Dendritic cell treated with granulocyte-macrophage colony-stimulating factor and Interleukin-4, amounts not matched to agents 40 ng/mL and 50 ng/mL, for 4 days (primary cell): ENCODE results near the gene CIAO3.
"Not testable (repeated sequence)": the region's sequence is repeated elsewhere in the genome, so short reads cannot be mapped to it uniquely, and the experiment has no call there.

Experiments used
- H3K27ac Mint-ChIP-seq: one replicate; pipeline ENCODE4 v1.8.0; 2022; ENCODE audit warnings: mild to moderate bottlenecking, mixed read lengths
- H3K27me3 Mint-ChIP-seq: one replicate; pipeline ENCODE4 v1.8.0; 2022; ENCODE audit warnings: mild to moderate bottlenecking, mixed read lengths
- H3K36me3 Mint-ChIP-seq: one replicate; pipeline ENCODE4 v1.8.0; 2022; ENCODE audit warnings: low read depth, mixed read lengths
- H3K4me1 Mint-ChIP-seq: one replicate; pipeline ENCODE4 v1.8.0; 2022; ENCODE audit warnings: low read depth, mixed read lengths
- H3K4me3 Mint-ChIP-seq: one replicate; pipeline ENCODE4 v1.8.0; 2022; ENCODE audit warnings: mild to moderate bottlenecking, moderate library complexity, mixed read lengths
- H3K9me3 Mint-ChIP-seq: one replicate; pipeline ENCODE4 v1.8.0; 2022; ENCODE audit warnings: mixed read lengths
- intact Hi-C: fragments of 100-400 bp; cut with micrococcal nuclease; formaldehyde crosslinking; loops from one replicate; pipeline ENCODE4 v1.15.0; 2022

Gene CIAO3

DNA sequence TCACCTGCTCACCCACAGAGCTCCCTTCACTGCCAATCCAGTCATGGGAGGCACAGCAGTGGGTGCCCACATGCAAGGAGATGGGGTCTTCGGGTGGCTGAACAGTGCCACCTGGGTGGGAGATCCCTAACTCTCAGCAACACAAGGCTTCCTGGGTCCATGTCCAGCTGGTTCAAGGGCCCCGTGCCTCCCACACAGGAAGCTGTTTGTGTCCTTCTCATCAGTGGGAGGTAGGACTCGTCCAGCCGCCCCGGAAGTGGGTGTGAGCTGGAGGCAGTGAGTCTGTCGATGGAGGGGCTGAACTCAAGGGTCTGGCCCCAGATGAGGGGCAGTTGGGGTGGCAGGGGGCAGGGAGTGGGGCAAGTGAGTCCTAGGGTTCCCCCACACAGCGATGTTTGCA lies 36.8 kb downstream of the CIAO3 start:
- H3K36me3 Mint-ChIP-seq = no peaks in the 10 kb centered on the region
- no peaks in the 10 kb centered on the region for H3K9me3 Mint-ChIP-seq
- intact Hi-C loops = loop anchor here (10.0 kb wide), 1 partner anchor 481 kb away; no protein-coding TSS in a partner anchor
- no peaks in the 10 kb centered on the region for H3K4me1 Mint-ChIP-seq
- H3K4me3 Mint-ChIP-seq = no peak overlapping the region
- H3K27me3 Mint-ChIP-seq = peaks cover 89% of the 10 kb centered on the region
- no peak overlapping the region for H3K27ac Mint-ChIP-seq

DNA sequence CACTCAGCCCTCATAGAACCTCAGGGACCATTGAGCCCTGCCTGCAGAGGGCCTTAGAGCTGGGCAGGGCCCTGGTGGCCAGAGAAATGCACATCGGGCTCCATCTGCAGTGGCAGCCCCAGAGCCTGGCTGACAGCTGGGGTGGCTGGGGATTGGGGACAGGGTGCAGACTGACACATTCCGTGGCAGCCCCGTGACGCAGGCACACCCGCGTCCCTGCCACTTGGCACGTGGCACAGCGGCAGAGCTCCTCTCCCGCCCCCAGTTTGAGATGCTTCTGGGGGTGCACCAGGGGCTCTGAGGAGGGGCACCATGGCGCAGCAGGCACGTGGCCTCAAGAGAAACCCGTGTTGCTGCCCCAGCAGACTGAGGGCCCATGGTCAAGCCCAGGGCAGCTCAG lies 37.4 kb downstream of the CIAO3 start:
- Mint-ChIP-seq H3K36me3 (no peaks in the 10 kb centered on the region), H3K4me1 (no peaks in the 10 kb centered on the region), H3K27ac (no peak overlapping the region), H3K4me3 (no peak overlapping the region), H3K9me3 (no peaks in the 10 kb centered on the region), H3K27me3 (peaks cover 89% of the 10 kb centered on the region)
- intact Hi-C loops = loop anchor here (10.0 kb wide), 1 partner anchor 481 kb away; no protein-coding TSS in a partner anchor

DNA sequence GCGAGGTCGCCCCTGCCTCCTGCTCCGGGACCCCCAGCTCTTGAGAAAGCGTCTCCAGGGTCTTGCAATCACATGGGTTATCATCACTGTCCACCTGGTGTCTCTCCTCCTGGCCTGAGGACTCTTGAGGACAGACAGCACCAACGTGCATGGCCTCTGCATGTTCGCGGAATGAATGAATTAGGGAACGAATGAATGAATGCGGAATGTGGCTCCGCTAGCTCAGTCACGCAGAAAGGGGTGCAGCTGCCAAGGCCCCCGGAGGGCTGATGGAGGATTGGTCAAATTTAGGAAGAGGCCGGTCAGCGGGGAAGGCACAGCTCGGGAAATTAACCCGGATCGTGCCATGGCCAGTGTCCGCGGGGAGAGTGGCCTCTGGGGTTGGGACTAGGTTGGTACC lies 38.5 kb downstream of the CIAO3 start:
- no peaks in the 10 kb centered on the region for H3K9me3 Mint-ChIP-seq
- peaks cover 90% of the 10 kb centered on the region for H3K27me3 Mint-ChIP-seq
- H3K27ac Mint-ChIP-seq = no peak overlapping the region
- no peaks in the 10 kb centered on the region for H3K4me1 Mint-ChIP-seq
- intact Hi-C loops = loop anchor here (10.0 kb wide), 1 partner anchor 482 kb away; no protein-coding TSS in a partner anchor
- no peak overlapping the region for H3K4me3 Mint-ChIP-seq
- no peaks in the 10 kb centered on the region for H3K36me3 Mint-ChIP-seq

DNA sequence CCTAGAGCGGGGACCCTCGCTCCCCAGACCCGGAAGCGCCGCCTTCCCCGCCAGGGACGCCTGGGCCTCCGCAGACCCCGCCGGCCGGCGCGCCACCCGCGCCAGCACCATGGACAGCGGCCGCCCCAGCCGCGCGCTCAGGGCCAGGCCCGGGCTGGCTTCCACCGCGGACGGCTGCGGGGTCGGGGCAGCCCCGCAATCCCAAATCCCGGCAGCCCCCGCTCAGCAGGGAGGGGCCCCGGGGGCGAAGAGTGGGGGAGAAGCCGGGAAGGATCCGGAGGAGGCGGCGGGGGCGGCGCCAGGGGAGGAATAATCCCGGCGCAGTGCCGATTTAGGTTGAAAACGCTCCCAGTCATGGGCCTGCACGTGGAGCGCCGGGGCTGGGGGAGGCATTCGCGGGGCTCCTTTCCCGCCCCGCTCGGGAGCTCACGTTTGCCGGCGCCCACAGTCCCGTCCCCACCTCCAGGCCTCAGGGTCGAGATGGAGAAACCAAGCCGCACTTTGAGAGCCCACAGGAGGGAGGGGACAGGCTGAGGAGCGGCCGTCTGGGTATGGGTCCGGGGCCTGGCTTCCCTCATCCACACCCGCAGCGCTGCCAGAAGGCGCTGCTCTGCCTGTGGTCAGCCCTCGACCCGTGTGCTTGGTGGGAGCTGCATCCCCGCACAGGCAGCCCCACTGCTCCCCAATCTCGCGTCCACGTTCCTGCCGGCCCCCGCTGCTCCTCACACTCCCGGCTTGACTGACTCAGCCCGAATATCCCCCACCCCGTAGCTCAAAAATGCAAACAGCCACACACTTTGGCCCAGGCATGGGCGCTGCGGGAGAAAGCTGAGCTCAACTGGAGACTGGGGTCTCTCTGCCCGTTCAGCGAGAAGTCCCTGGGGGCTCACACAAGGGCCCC lies 39.9 kb downstream of the CIAO3 start:
- peaks cover 90% of the 10 kb centered on the region for H3K27me3 Mint-ChIP-seq
- H3K4me3 Mint-ChIP-seq = no peak overlapping the region
- H3K4me1 Mint-ChIP-seq = peaks cover 1% of the 10 kb centered on the region
- no peaks in the 10 kb centered on the region for H3K36me3 Mint-ChIP-seq
- no peak overlapping the region for H3K27ac Mint-ChIP-seq
- intact Hi-C loops = loop anchor here (10.0 kb wide), 1 partner anchor 484 kb away; no protein-coding TSS in a partner anchor
- no peaks in the 10 kb centered on the region for H3K9me3 Mint-ChIP-seq

DNA sequence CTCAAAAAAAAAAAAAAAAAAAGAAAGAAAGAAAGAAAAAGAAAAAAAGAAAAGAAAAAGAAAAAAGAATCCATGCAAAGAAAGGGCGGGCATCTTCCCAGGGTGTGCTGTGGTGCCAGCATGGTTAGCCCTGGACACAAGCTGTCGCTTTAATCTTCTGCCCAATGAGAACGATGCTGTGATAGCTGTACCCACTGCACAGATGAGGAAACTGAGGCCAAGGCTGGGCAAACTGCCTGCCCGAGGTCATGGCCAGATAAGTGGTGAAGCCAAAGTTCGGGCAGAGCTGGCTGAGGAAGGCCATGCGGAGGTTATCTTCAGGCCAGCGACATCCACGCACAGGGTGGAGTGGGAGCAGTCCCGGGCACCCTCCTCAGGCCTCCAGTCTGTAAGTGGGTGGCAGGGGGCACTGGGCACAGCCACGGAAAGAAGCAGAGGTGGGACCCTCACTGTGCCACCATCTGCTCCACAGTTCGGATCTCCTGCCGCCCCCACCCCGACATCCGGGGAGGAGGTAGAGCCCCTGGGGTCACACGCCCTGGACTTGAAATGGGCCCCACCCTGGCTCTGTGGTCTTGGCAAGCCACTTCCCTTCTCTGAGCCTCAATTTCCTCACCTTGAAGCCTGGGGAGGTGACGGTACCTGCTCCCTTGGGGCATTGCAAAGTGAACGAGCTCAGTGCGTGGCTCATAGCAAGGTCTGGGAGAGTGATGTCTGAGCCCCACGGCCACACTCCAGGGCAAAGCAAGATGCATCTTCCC lies 41.7 kb downstream of the CIAO3 start:
- no peak overlapping the region for H3K27ac Mint-ChIP-seq
- H3K36me3 Mint-ChIP-seq = no peaks in the 10 kb centered on the region
- no peak overlapping the region for H3K4me3 Mint-ChIP-seq
- intact Hi-C loops = no loop called here
- no peaks in the 10 kb centered on the region for H3K9me3 Mint-ChIP-seq
- H3K4me1 Mint-ChIP-seq = peaks cover 15% of the 10 kb centered on the region
- peaks cover 96% of the 10 kb centered on the region for H3K27me3 Mint-ChIP-seq

DNA sequence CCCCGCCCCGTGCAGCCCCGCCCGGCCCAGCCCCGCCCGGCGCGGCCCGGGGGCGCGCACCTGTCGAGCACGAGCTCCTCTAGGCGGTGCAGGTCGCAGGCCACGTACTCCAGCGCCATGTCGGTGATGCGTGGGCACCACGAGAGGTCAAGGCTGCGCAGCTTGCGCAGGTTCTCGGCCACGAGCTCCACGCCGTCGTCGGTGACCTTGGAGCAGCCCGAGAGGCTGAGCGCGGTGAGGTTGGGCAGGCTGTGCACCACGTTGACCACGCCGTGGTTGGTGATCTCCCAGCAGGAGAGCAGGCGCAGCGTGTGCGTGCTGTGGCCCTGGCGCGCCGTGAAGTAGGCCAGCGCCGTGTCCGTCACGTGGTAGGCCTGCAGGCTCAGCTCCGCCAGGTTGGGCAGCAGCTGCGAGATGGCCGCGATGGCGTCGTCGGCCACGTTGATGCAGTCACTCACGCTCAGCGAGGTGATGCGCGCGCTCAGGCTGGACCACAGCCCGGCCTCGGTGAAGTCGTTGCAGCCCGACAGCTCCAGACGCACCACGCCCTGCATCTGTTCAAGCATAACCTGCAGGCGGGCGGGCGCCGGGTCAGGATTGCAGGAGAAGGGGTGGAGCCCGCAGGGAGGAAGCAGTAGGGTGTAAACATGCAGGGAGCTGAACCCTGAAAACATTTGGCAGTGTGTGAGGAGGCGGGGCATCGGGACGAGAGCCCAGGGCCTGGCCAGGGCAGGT lies 45.3 kb downstream of the CIAO3 start:
- intact Hi-C loops = no loop called here
- Mint-ChIP-seq H3K27ac (no peak overlapping the region), H3K36me3 (no peaks in the 10 kb centered on the region), H3K27me3 (peaks cover 92% of the 10 kb centered on the region), H3K9me3 (no peaks in the 10 kb centered on the region), H3K4me3 (peak overlapping the region; percentile 34), H3K4me1 (peaks cover 27% of the 10 kb centered on the region)

DNA sequence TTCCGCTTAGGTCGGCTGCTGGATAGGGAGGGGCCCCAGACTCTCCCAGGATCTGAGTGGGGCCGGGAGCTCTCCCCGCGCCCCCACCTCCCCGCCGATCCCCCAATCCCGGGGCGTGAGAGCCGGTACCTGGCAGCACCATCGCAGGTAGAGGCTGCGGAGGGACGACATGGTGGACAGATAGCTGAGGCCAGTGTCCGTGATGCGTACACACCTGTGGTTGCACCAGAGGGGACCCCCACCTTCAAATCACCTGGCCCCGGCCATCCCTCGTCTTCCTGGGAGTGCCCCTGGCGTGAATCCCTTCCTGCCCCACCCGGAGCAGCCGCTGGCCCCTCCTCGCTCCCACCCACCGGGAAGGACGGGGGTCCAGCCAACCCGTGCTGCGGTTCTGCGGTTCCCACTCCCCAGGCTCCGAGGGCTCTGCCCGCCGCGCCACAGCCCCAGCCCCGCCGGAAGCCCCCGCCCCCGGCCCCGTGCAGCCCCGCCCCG lies 45.9 kb downstream of the CIAO3 start:
- intact Hi-C loops = no loop called here

DNA sequence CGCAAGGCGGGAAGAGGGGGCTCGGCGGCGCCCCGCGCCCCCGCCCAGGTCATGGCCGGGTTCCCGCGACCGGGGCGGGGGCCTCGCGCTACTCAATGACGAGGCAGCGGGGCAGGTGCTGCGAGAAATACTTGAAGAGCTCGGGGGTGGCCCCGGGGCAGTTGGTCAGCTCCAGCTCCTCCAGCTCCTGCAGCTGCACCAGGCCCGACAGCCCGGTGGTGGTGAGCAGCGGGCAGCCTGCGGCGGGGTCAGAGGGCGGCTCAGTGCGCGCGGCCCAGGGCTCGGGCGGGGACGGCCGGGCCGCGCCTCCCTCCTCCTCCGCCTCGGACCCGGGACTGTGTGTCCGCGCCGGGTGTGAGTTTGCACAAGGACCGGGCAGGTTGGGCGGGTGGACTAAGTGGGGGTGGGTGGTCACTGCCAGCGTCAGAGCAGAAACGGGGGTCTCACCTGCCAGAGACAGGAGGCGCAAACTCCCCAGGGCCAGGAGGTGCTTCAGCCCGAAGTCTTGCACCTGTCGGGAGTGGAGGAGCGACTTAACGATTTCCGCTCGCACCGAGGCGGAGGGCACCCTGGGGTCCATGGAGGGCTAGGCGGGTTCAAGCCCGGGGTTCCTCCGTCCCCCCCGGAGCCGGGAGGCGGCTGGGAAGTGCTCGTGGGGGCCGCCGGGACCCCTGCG lies 46.5 kb downstream of the CIAO3 start:
- H3K27ac Mint-ChIP-seq = no peak overlapping the region

More for the DNA sequence above, 45.9 kb downstream of the CIAO3 start:
- H3K36me3 Mint-ChIP-seq = peaks cover 3% of the 10 kb centered on the region
- H3K4me1 Mint-ChIP-seq = peaks cover 28% of the 10 kb centered on the region
- H3K27me3 Mint-ChIP-seq = peaks cover 88% of the 10 kb centered on the region
- H3K27ac Mint-ChIP-seq = no peak overlapping the region
- H3K9me3 Mint-ChIP-seq = no peaks in the 10 kb centered on the region
- no peak overlapping the region for H3K4me3 Mint-ChIP-seq

DNA sequence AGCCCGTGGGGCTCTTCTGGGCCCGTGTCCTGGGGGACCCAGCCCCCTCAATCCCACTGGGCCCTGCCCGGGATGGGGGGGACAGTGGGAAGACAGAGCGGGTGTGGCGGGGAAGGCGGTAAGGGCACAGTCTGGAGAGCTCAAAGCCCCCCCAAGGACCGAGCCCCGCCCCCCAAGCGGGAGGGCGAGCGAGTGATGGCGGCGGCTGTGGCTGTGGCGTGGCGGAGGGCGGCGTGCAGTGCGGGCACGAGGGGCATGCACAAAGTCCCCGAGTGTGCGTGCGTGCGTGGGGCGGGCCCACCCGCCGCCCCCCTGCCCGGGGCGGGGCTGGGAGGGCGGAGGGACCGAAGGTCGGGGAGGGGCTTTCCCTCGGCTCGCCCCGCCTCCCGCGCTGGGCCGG lies 47.0 kb downstream of the CIAO3 start:
- Mint-ChIP-seq H3K27ac (no peak overlapping the region), H3K4me1 (peaks cover 39% of the 10 kb centered on the region), H3K4me3 (no peak overlapping the region), H3K9me3 (no peaks in the 10 kb centered on the region), H3K27me3 (peaks cover 76% of the 10 kb centered on the region), H3K36me3 (peaks cover 7% of the 10 kb centered on the region)
- intact Hi-C loops = no loop called here

More for the DNA sequence above, 46.5 kb downstream of the CIAO3 start:
- H3K36me3 Mint-ChIP-seq = peaks cover 7% of the 10 kb centered on the region
- H3K4me3 Mint-ChIP-seq = peak overlapping the region; percentile 34
- peaks cover 33% of the 10 kb centered on the region for H3K4me1 Mint-ChIP-seq
- H3K27me3 Mint-ChIP-seq = peaks cover 82% of the 10 kb centered on the region
- intact Hi-C loops = no loop called here
- no peaks in the 10 kb centered on the region for H3K9me3 Mint-ChIP-seq

DNA sequence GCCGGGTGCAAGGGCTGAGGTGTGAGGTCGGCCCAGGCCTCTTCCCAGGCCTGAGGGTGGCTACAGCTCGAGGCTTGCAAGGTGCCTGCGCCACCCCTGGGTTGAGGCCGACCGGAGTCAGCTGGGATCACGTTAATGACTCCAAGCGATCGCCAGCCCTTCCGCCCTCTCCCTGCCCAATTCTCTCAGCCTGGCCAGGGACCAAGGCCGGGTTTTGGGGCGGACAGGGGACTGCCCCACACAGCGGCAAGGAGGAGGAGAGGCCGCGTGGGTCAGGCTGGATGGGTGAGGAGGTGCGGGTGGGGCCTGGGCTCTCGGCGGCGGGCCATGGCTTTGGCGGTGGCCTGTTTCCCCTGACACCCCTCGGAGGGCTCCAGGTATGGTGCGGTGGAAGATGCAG lies 47.4 kb downstream of the CIAO3 start:
- Mint-ChIP-seq H3K4me1 (peaks cover 43% of the 10 kb centered on the region), H3K9me3 (no peaks in the 10 kb centered on the region), H3K4me3 (no peak overlapping the region), H3K36me3 (peaks cover 7% of the 10 kb centered on the region), H3K27ac (no peak overlapping the region), H3K27me3 (peaks cover 72% of the 10 kb centered on the region)
- intact Hi-C loops = no loop called here

DNA sequence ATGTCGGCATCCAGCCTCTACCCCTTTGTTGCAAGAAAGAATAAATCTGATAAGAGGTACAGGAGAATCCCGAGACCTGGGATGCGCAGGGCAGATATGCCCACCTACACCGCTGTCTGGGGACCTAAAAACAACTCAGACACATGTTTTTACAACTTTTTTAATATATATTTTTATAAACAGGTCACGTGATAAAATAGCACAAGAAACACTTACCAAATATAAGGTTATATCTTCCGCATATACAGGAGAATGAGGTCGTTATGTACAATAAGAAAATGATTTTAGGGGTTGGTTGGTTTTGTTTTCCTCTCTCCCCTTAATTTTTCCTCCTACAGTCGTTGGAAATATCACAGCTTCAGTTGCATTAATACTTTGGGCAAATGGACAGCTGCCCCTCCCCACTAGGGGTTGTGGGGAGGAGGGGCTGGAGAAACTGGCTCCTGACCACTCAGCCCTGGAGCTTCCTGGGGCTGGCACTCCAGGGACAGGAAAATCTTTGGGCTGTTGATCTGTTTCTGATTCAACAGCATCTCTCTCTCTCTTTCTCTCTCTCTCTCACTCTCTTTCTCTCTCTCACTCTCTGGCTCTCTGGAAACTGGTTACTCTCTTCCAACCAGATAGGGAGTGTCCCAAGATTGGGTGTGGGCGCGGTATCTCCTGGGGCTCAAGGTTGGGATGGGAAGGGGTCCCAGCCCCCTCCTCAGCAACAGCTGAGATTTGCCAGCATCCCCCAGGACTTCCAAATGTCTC lies 48.3 kb downstream of the CIAO3 start:
- Mint-ChIP-seq H3K4me3 (no peak overlapping the region), H3K9me3 (no peaks in the 10 kb centered on the region), H3K36me3 (peaks cover 10% of the 10 kb centered on the region), H3K27ac (no peak overlapping the region), H3K27me3 (peaks cover 64% of the 10 kb centered on the region), H3K4me1 (peaks cover 43% of the 10 kb centered on the region)
- intact Hi-C loops = no loop called here

DNA sequence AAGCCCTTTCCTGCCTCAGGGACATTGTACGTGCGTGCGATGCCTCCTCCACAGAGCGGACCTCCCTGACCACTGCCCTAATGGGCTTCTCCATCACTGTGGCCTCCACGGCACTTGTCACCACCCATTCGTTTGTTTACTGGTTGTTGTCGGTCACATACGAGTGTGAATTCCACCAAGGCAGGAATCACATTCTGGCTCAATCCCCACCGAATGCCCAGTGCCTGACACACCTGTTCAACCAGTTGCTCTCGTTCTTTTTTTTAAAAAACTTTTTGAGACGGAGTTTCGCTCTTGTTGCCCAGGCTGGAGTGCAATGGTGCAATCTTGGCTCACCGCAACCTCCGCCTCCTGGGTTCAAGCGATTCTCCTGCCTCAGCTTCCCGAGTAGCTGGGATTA lies 49.6 kb downstream of the CIAO3 start:
- intact Hi-C loops, H3K9me3 Mint-ChIP-seq: not testable (repeated sequence)
- H3K4me1 Mint-ChIP-seq = peaks cover 47% of the 10 kb centered on the region
- H3K4me3 Mint-ChIP-seq = peak overlapping the region; percentile 49
- peaks cover 23% of the 10 kb centered on the region for H3K36me3 Mint-ChIP-seq
- H3K27me3 Mint-ChIP-seq = peaks cover 52% of the 10 kb centered on the region
- peak overlapping the region; percentile 93 for H3K27ac Mint-ChIP-seq
